H1 (cell line): ENCODE data around the gene AGBL4.

Experiments used
- ASH2L ChIP-seq: fragments of 200-600, 300-600 bp; sonication (generic); IDR thresholded peaks from one replicate; pipeline ENCODE4 v1.7.1; 2017; ENCODE audit warnings: low read length
- CTCF ChIP-seq, 3 experiments: IDR thresholded peaks; 1 replicate in 2 of 3; 2 replicates in 1 of 3; pipeline versions ENCODE4 v1.5.1 to v1.6.1; 2011; ENCODE audit warnings: low read length in 3 of 3, mild to moderate bottlenecking in 3 of 3, inconsistent platforms in 2 of 3, low read depth in 1 of 3, moderate library complexity in 1 of 3; ENCODE audit not compliant: insufficient read depth in 1 of 3; ENCODE audit errors: control extremely low read depth in 1 of 3
- EGR1 ChIP-seq: IDR thresholded peaks from 2 replicates; pipeline ENCODE4 v1.6.1; 2011; ENCODE audit warnings: low read depth, low read length, borderline replicate concordance
- EP300 ChIP-seq, 2 experiments: IDR thresholded peaks; 1 replicate in 1 of 2; 2 replicates in 1 of 2; pipeline ENCODE4 v1.6.1; 2011 to 2012; ENCODE audit warnings: low read depth in 2 of 2, low read length in 2 of 2, mild to moderate bottlenecking in 2 of 2, borderline replicate concordance in 1 of 2, inconsistent platforms in 1 of 2, moderate library complexity in 1 of 2
- EZH2 ChIP-seq: fragments of 200-600 bp; sonication (generic); IDR thresholded peaks from 2 replicates; pipeline ENCODE4 v1.7.1; 2012; ENCODE audit warnings: low read depth, mild to moderate bottlenecking, moderate library complexity, low read length, inconsistent platforms; ENCODE audit not compliant: severe bottlenecking
- NANOG ChIP-seq: IDR thresholded peaks from 2 replicates; pipeline ENCODE4 v1.6.1; 2011; ENCODE audit warnings: low read length, low read depth, mild to moderate bottlenecking, inconsistent platforms; ENCODE audit not compliant: insufficient read depth, poor library complexity, severe bottlenecking
- POLR2A ChIP-seq, 2 experiments: IDR thresholded peaks; 1 replicate in 1 of 2; 2 replicates in 1 of 2; pipeline ENCODE4 v1.6.1; 2011; ENCODE audit warnings: low read depth in 2 of 2, low read length in 2 of 2, mild to moderate bottlenecking in 2 of 2; ENCODE audit errors: control extremely low read depth in 1 of 2
- POLR2AphosphoS5 ChIP-seq: IDR thresholded peaks from 2 replicates; pipeline ENCODE4 v1.6.1; 2011; ENCODE audit warnings: low read depth, low read length
- RNF2 ChIP-seq: fragments of 200-900, 300-1000 bp; sonication (generic); IDR thresholded peaks from 2 replicates; pipeline ENCODE4 v1.7.1; 2016; ENCODE audit warnings: borderline replicate concordance, low read depth, mild to moderate bottlenecking, antibody characterized with exemption, low read length; ENCODE audit not compliant: poor library complexity, severe bottlenecking; ENCODE audit errors: missing control alignments
- SIRT6 ChIP-seq: IDR thresholded peaks from one replicate; pipeline ENCODE4 v1.7.1; 2012; ENCODE audit warnings: low read length, inconsistent platforms
- TAF1 ChIP-seq: IDR thresholded peaks from 2 replicates; pipeline ENCODE4 v1.6.1; 2011; ENCODE audit warnings: mild to moderate bottlenecking, low read depth, low read length
- USF2 ChIP-seq: IDR thresholded peaks from 2 replicates; pipeline ENCODE4 v1.6.1; 2011; ENCODE audit warnings: low read length, improper control_type of control experiment

GRCh38 chr1:49627781-49628180 is 396.0 kb downstream of the AGBL4 start:
- TF ChIP-seq EGR1 = no peak
- no peak for TF ChIP-seq RNF2
- no peak for TF ChIP-seq ASH2L
- TF ChIP-seq CTCF (IDR thresholded peaks at IDR 0.05; ENCODE audit: control extremely low read depth in 1 of 3, insufficient read depth in 1 of 3, low read depth in 1 of 3, low read length in 3 of 3) = no peak
- TF ChIP-seq TAF1 = no peak
- no peak for TF ChIP-seq USF2
- no peak for TF ChIP-seq POLR2A (IDR thresholded peaks at IDR 0.05; ENCODE audit: control extremely low read depth in 1 of 2, low read depth in 2 of 2, low read length in 2 of 2)
- no peak for TF ChIP-seq POLR2AphosphoS5
- no peak for TF ChIP-seq EZH2
- TF ChIP-seq EP300 (IDR thresholded peaks at IDR 0.05; ENCODE audit: borderline replicate concordance in 1 of 2, low read depth in 2 of 2, low read length in 2 of 2) = no peak
- TF ChIP-seq SIRT6 = no peak
- no peak for TF ChIP-seq NANOG
